Inflammatory macrophage (primary cell): ENCODE measurements around the gene HSBP1L1.
"Not testable (repeated sequence)": the region's sequence is repeated elsewhere in the genome, so short reads cannot be mapped to it uniquely, and the experiment has no call there.

Experiments
- DNase-seq, 2 donors: peaks; one replicate each; pipeline ENCODE4 v3.0.0-alpha.2; 2020 to 2022

Gene HSBP1L1

DNA sequence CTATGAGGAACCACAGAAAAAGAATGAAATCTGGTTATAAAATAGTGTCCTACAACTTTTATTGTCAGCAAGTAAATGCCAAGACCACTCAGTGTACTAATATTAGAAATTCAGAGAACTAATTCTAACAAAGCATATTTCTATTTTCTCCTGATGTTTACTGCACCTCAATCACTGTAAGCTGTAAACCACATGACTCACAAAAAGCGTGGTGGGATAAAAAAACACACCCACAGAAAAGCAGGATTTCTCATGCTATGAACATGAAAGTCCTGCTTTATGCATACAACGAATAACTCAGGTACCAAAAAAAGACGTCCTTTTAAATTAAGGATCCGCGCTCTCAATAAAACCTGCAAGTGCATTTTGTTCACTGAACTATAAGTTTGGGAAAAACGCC, 23.1 kb downstream of the HSBP1L1 start:
- DNase-seq, result peak; percentile 30 to 45

DNA sequence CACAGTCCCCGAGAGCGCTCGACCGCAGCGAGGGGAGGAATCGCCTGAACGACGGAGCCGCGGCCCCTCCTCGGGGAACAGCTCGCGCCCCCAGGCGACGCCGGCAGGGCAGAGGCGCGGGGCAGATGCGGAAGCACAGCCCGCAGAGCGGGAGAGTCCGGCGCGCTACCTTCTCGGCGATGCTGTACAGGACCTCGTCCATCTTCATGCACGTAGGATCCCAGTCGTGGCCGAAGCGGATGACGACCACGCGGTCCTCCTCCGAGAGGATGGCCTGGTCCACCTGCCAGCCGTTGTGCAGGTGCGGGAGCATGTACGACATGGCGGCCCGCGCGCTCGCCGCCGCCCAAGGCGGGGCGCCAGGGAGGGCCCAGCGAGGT, 23.6 kb downstream of the HSBP1L1 start:
- DNase-seq, result peak; percentile 51 to 72

DNA sequence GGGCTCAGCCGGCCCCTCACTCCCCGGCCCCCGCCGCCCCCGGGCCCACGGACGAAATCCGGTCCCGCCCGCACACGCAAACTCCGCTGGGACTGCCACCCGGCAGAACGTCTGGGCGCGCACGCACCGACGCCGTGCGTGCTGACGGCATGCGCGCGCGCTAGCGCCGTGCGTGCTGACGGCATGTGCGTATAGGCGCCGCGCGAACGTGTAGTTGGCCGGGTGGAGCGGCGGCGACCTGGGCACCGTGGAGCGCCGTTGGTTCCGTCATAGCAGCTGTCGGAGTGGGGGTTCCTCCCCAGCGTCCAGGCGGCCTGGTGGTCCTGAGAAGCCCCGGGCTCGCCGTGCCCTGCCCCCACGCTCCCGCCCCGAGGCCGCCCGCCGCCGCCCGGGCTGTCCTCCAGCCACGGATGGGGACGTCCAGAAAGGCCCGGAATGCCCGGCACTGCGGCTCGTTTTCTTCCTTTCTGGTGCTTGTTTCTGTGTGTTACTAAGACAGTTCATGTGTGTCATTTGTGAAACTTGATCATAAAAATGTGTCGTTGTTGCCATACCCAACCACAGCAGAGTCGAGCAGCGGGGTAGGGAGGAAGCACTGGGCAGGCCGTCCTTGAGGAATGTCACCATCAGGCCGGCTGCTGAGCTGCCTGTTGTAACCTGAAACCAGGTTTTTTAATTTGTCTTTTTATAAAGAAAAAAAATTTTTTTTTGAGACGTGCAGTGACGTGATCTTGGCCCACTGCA, 24.2 kb downstream of the HSBP1L1 start, which contains the start of gene TXNL4A:
Gene TXNL4A (minus strand): TSS at position 113 of the 744 bp plus-strand sequence. CDS start 171 bp downstream, outside the sequence.
- peak; percentile 88 to 94 for DNase-seq

DNA sequence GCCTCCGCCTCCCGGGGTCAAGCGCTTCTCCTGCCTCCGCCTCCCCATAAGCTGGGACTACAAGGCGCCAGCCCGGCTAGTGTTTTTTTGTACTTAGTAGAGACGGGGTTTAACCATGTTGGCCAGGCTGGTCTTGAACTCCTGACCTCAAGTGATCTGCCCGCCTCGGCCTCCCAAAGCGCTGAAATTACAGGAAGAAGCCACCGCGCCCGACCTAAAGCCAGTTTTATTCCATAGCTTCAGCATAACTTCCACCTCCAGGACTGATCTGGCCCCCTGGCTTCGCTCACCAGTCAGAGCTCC, 24.7 kb downstream of the HSBP1L1 start:
- no peak for DNase-seq

DNA sequence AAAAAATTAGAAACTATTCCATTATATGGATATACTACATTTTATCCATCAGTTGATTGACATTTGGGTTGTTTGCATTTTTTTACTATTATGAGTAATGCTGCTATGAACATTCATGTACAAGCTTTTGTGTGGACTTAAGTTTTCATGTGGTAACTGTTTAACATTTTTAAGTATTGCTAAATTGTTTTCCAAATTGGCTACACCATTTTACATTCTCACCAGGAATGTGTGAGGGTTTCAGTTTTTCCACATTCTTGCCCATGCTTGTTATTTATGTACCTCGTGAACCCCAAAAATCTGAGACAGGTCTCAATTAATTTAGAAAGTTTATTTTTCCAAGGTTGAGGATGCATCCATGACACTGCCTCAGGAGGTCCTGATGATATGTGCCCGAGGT, 27.1 kb downstream of the HSBP1L1 start:
- no peak for DNase-seq

DNA sequence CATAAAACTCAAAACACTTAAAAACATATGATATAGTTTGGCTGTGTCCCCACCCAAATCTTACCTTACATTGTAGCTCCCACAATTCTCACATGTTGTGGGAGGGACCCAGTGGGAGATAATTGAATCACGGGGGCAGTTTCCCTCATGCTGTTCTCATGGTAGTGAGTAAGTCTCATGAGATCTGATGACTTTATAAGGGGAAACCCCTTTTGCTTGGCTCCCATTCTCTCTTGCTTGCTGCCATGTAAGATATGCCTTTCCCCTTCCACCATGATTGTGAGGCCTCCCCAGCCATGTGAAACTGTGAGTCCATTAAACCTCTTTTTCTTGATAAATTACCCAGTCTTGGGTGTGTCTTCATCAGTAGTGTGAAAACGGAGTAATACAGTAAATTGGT, 35.3 kb downstream of the HSBP1L1 start:
- DNase-seq, result peak in 1 of 2 donors; percentile 11

DNA sequence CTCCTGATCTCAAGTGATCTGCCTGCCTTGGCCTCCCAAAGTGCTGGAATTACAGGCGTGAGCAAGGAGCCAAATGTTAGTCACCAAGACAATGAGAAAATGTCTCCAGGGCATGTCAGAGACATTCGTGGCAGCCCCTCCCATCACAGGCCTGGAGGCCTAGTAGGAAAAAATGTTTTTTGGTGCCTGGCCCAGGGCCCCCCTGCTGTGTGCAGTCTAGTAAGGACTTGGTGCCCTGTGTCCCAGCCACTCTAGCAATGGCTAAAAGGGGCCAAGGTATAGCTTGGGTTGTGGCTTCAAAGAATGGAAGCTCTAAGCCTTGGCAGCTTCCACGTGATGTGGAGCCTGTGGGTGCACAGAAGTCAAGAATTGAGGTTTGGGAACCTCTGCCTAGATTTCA, 36.4 kb downstream of the HSBP1L1 start:
- DNase-seq, result no peak

DNA sequence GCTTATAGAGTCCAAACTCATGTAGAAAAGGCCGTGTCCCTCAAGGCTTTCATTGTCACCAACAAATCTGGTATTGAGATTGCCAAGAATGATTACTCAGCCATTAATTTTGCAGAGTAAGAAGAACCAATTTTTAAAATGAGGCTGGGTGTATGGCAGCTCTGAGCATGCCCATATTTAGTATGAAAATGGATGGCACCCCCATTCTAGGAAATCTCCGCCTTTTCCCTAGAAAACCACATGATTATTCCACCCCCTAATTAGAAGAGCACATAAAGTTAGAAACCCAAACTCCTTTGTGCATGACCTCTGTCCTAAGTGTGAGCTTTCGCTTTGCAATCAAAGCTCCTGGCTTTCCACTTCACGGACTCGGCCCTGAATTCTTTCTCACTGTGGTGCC, 38.0 kb downstream of the HSBP1L1 start:
- DNase-seq, result no peak

DNA sequence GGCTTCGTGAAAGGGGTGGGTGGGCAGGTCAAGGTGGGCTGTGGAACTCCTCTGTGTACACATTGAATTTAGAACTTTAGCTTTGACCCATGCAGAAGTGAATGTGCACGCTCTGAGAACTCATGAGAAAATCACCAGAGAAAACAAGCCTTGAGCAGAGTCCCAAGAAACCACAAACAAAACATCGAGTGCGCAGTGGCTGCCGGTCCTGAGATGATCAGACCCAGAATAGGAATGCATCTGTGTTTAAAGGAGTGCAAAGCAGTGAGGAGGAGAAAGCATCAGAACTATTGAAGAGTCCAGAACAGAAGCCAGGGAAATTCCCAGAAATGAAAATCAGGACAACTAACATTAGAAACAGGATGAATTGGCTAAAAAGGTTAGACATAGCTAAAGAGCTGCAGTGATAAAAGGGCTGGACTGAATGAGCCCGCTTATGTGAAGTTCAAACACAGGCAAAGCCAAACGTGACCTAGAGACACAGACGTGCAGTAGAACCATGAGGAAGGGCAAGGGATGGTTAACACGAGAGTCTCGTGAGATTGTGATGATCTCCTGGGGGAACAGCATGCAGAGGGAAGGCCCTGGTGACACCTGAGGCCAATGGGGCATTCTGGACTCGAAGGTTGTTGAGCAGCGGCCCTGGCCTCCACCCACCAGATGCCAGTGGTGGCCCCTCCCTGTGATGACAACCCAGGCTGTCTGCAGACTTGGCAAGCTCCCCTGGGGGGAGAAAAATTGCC, 40.3 kb downstream of the HSBP1L1 start:
- DNase-seq, result no peak

DNA sequence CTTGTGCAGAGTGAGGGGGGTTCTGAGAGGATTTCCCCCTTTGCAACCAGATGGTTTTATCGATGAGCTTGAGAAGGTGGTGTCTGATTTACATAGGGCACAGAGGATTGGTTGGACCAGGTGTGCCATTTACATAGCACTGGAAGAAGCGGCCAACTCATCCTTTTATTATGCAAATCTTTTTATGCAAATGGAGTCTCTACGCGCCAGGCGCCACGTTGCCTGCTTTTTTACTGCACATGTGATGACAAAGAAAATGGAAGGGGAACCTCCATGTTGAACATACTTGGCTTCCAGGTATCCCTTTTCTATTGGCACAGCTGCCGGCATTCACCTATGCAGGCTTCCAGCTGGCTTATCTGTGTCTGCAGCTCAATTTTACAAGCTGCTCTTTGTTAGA, 42.3 kb downstream of the HSBP1L1 start:
- no peak for DNase-seq

DNA sequence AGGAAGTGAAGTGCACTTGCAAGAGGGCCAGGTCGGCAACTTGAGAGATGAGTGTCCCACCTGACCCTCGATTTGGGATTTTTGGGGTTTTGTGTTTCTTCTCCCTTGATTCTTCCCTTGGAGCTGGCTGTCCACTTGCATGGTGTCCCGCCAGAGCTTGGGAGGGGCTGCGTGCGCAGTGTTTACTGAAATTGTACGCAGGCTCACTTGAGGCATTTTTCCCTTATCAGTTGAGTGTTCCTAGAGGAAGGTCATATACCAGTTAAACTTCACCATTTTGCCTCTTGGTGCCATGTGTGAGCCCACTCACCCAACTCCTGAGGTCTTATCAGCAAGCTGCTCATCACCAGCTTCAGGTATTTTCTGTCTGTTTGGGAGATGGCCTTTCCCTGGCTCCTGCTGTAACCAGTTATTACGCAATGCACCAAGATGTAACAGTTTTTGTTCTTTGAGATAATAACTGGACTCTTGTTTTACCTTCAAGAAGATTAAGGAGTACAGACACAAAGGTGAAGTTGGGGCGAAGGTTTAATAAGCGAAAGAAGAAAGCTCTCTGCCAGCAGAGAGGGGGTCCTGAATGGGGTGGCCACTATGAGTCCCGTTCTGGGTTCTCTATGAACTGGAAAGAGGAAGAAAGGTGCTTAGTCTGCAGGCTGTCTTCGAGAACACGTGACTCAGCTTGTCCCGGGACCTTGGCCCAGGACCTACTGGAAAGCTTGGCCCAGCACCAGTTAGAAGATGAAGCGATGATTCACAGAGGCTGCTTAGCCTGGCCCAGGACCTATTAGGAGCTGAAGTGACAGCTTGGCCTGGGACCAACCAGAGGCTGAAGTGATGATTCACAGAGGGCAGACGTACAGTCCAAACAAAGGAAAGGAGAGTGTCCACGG, 45.5 kb downstream of the HSBP1L1 start:
- no peak for DNase-seq

DNA sequence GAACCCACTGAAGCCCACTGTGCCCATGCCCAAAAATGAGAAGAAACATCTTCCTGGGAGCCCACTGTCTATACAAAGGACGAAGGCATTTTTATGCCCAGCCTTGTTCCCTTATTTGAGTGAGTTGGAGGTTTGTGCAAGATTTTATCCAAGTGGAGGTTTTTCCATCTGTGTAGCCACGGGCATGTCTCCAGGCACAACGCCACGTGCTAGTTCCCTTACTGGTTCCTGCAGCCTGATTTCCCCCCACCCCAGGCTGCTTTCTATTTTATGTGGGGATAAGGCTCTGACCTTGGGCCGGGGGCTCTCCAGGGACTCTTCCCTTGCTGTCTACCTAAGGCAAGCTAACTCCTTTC, 46.1 kb downstream of the HSBP1L1 start:
- no peak for DNase-seq

DNA sequence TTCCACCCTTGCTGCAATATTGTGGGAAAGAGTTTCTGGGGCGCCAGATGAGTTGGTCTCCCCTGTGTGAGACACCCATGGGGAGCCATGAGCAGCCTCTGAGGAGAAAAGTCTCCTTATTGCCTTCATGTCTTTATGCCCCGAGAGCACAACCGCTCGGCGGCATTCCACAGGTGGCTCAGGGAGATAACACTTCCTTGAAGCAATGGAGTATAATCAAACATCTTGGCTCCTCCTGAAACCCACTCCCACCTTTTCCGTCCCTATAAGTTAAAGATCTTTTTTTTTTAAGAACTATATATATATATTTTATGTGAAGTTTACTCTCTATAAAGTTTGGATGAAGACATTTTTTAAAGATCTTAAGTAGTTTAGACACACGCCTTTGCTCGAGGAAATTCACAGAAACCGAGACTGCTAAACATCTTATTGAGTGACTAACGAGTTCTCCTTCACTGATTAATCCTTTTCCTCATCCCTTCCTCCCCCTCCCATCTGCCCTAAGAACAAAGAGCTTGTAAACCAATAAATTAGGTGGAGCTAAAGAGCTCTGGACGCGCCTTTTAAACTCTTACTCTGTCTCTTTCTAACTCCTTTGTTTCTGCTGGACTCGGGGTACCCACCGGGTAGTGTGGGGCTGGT, 47.2 kb downstream of the HSBP1L1 start:
- not testable (repeated sequence) for DNase-seq

DNA sequence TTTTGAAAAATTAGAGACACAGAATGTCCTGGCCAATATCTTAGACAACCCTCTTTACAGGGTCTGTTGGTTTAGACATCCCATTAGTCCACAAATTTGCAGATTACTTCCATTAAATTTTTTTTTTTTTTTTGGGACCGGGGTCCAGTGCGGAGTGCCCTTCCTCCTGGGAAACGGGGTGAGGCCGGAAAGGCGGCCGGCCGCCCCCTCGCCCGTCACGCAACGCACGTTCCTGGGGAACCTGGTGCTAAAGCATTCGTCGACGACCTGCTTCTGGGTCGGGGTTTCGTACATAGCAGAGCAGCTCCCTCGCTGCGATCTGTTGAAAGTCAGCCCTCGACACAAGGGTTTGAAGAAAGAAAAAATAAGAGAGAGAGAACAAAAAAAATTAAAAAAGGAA, 48.3 kb downstream of the HSBP1L1 start:
- no peak for DNase-seq
